K562 (cell line): Measurements from ENCODE around the gene LSM14B. TPM values are rescaled to one million over a fixed set of nuclear protein-coding genes. Genes with fewer than 3 reads are reported as not detected.

Experiments
- ATF7 ChIP-seq: fragments of 450-650 bp; IDR thresholded peaks from 2 replicates; pipeline ENCODE4 v1.7.1; 2014; ENCODE audit warnings: mild to moderate bottlenecking, moderate library complexity
- CREB3L1 ChIP-seq: fragments of 450-650 bp; IDR thresholded peaks from 2 replicates; pipeline ENCODE4 v1.6.1; 2014; ENCODE audit warnings: low read depth, mild to moderate bottlenecking, moderate library complexity, borderline replicate concordance
- DACH1 ChIP-seq: fragments of 450-650 bp; IDR thresholded peaks from 2 replicates; pipeline ENCODE4 v1.6.1; 2018; ENCODE audit not compliant: partially characterized antibody
- HDAC1 ChIP-seq, 2 experiments: fragments of 450-650 bp; IDR thresholded peaks; 2 replicates each; pipeline ENCODE4 v1.6.1; 2016 to 2017; ENCODE audit warnings: inconsistent platforms in 1 of 2, mild to moderate bottlenecking in 1 of 2, moderate library complexity in 1 of 2
- HNRNPL ChIP-seq: fragments of 200-400 bp; formaldehyde crosslinking; IDR thresholded peaks from 2 replicates; pipeline ENCODE4 v1.6.1; 2017; ENCODE audit warnings: low read depth, mild to moderate bottlenecking, low read length
- PTBP1 ChIP-seq: fragments of 200-400 bp; formaldehyde crosslinking; IDR thresholded peaks from 2 replicates; pipeline ENCODE4 v1.6.1; 2017; ENCODE audit warnings: low read depth, low read length
- RAD51 ChIP-seq: fragments of 450-650 bp; IDR thresholded peaks from 2 replicates; pipeline ENCODE4 v1.7.1; 2016; ENCODE audit warnings: low read depth, mild to moderate bottlenecking, borderline replicate concordance
- RNF219 ChIP-seq: fragments of 250-450 bp; sonication (Bioruptor Pico); IDR thresholded peaks from 2 replicates; pipeline ENCODE4 v1.5.0; 2022; ENCODE audit warnings: mild to moderate bottlenecking
- SAP30 ChIP-seq: fragments of 200-600 bp; sonication (generic); IDR thresholded peaks from 2 replicates; pipeline ENCODE4 v1.6.1; 2012; ENCODE audit warnings: borderline replicate concordance, low read depth, mild to moderate bottlenecking, moderate library complexity, low read length, control low read depth, inconsistent platforms; ENCODE audit not compliant: insufficient read depth, poor library complexity, severe bottlenecking
- TEAD1 ChIP-seq, 2 experiments: fragments of 450-650 bp in 1 of 2; sonication (generic) in 1 of 2; formaldehyde crosslinking; IDR thresholded peaks; 2 replicates each; pipeline versions ENCODE4 v1.4.0 to v1.8.0; 2020 to 2022; ENCODE audit warnings: mild to moderate bottlenecking in 2 of 2, missing genetic modification reagents in 1 of 2
- THAP7 ChIP-seq: fragments of 250-450 bp; sonication (Bioruptor Pico); IDR thresholded peaks from 2 replicates; pipeline ENCODE4 v1.5.0; 2021
- ZBTB9 ChIP-seq: fragments of 450-650 bp; formaldehyde crosslinking; IDR thresholded peaks from 2 replicates; pipeline ENCODE4 v1.4.0; 2020; ENCODE audit warnings: mild to moderate bottlenecking, moderate library complexity
- ZNF274 ChIP-seq: IDR thresholded peaks from 2 replicates; pipeline ENCODE4 v1.6.1; 2011; ENCODE audit warnings: low read depth, mild to moderate bottlenecking, low read length, moderate library complexity, borderline replicate concordance
- ZNF583 ChIP-seq: fragments of 250-450 bp; sonication (Bioruptor Pico); IDR thresholded peaks from 2 replicates; pipeline ENCODE4 v1.4.0; 2020
- ZNF584 ChIP-seq: fragments of 200-800 bp; sonication (Bioruptor generic); IDR thresholded peaks from 2 replicates; pipeline ENCODE4 v1.6.1; 2016; ENCODE audit warnings: low read depth, mild to moderate bottlenecking, missing genetic modification characterization, missing compliant biosample characterization
- ZNF740 ChIP-seq, 3 experiments: fragments of 200-800 bp in 1 of 3; sonication (Bioruptor generic) in 1 of 3; sonication (generic) in 1 of 3; formaldehyde crosslinking in 1 of 3; IDR thresholded peaks; 2 replicates each; pipeline versions ENCODE4 v1.6.1 to v1.8.0; 2016 to 2022; ENCODE audit warnings: mild to moderate bottlenecking in 2 of 3, missing compliant biosample characterization in 2 of 3, missing genetic modification characterization in 2 of 3, missing genetic modification reagents in 1 of 3
- ZNF766 ChIP-seq: fragments of 200-800 bp; sonication (Bioruptor generic); conservative IDR thresholded peaks from 2 replicates; pipeline ENCODE4 v1.6.1; 2016; ENCODE audit warnings: missing genetic modification characterization, missing compliant biosample characterization
- polyA plus RNA-seq, 8 experiments: library from polyadenylated mRNA; depleted of rRNA in 4 of 8; stranded (reverse) in 5 of 8; unstranded in 3 of 8; fragments of >200 nt; fragmentation: Nextera tagmentation in 2 of 8; fragmentation: Illumina TruSeq in 1 of 8; extraction: Ambion mirVana in 2 of 8; extraction: Trizol in 1 of 8; gene quantifications; 2 replicates each; pipeline versions ENCODE4 v1.2.1 to v1.2.3, GENCODE V29; 2011 to 2014; ENCODE audit warnings: inconsistent platforms in 1 of 8, missing spikeins in 1 of 8
- total RNA-seq, 7 experiments: library from RNA; depleted of rRNA in 6 of 7; stranded (reverse); fragments of >200 nt in 6 of 7; fragmentation: Illumina TruSeq in 2 of 7; extraction: Trizol in 2 of 7; gene quantifications; 2 replicates each; pipeline versions ENCODE4 v1.2.1 to v1.2.3, GENCODE V29; 2011 to 2021; ENCODE audit warnings: low replicate concordance in 1 of 7

The LSM14B gene
- total and polyA plus RNA-seq, 9 of the 15 experiments (the other 6 are each of a cell fraction or from before 2014, with no cell fraction given) = 0.66 to 36.0 (median 20.2) TPM

GRCh38 chr20:62182469-62183425 lies 60.5 kb downstream of the LSM14B start, which contains the start of gene MTG2 (continued):
- TF ChIP-seq CREB3L1 = peak; percentile 61; the same call in 1 of the 2 replicates
- no peak for TF ChIP-seq ZNF584 (CRISPR knock-in tag)
- peak; percentile 66 for TF ChIP-seq SAP30
- peak; percentile 93; the same call in 1 of the 2 replicates for TF ChIP-seq HNRNPL
- TF ChIP-seq RAD51 = no peak
- TF ChIP-seq TEAD1 (CRISPR knock-in tag; IDR thresholded peaks at IDR 0.05) = peak in 1 of 2 experiments; percentile 50; a peak in 1 of 4 replicates
- no peak for TF ChIP-seq ZNF274
- peak; percentile 21 to 96; a peak in 2 of 4 replicates for TF ChIP-seq HDAC1 (IDR thresholded peaks at IDR 0.05)
- no peak for TF ChIP-seq ZNF740 (CRISPR knock-in tag; IDR thresholded peaks at IDR 0.05)
- TF ChIP-seq ZNF740 (tag; IDR thresholded peaks at IDR 0.05) = no peak
- no peak for TF ChIP-seq PTBP1
- no peak for TF ChIP-seq RNF219 (CRISPR knock-in tag)
- TF ChIP-seq ZBTB9 (CRISPR knock-in tag) = peak; percentile 74
- TF ChIP-seq DACH1 = peak; percentile 28
- no peak for TF ChIP-seq ZNF766 (CRISPR knock-in tag)
- TF ChIP-seq THAP7 = peak; percentile 70; the same call in 1 of the 2 replicates
- peak; percentile 82 for TF ChIP-seq ATF7
- TF ChIP-seq ZNF583 (CRISPR knock-in tag) = peak; percentile 17; the same call in 1 of the 2 replicates
